A549 treated with Mapracorat at 1 μM for 4 hours (cell line): ENCODE results near the gene ARHGEF16. TPM values are rescaled to one million over a fixed set of nuclear protein-coding genes. Genes with fewer than 3 reads are reported as not detected.

Experiments used
- total RNA-seq: library from RNA; stranded (reverse); fragments of 200-300 nt; extraction: Qiagen RNA extraction; gene quantifications from 5 replicates; pipeline ENCODE4 v1.2.3, GENCODE V29; 2022

The ARHGEF16 gene
- 3.2 to 6.1 TPM (median 4.8 TPM) in 5 replicates for total RNA-seq

GRCh38 chr1:3453891-3454810, at the start of gene ARHGEF16:
TSS of gene ARHGEF16 (plus strand) at chr1:3454665. CDS start at chr1:3463085, 8,420 bp downstream.

Other genes with a start within 250 kb of the ARHGEF16 start
- 6.8 to 11.8 TPM (median 8.4 TPM) in 5 replicates for gene MEGF6, start 156.8 kb downstream of the ARHGEF16 start, total RNA-seq
- gene TPRG1L, start 170.3 kb downstream of the ARHGEF16 start, total RNA-seq: 25.6 to 30.8 TPM (median 29.0 TPM) in 5 replicates
- gene WRAP73, start 195.4 kb downstream of the ARHGEF16 start, total RNA-seq: 16.5 to 20.7 TPM (median 18.8 TPM) in 5 replicates
- 0.59 to 0.87 TPM (median 0.75 TPM) in 5 replicates for gene TP73, start 197.9 kb downstream of the ARHGEF16 start, total RNA-seq